ENCODE results near the gene KRT16.
"Not testable (repeated sequence)": the region's sequence is repeated elsewhere in the genome, so short reads cannot be mapped to it uniquely, and the experiment has no call there.

KRT16 gene

GRCh38 chr17:41612376-41613160 lies at the start of gene KRT16:
TSS of gene KRT16 (minus strand) at chr17:41612767. CDS start at chr17:41612688, 79 bp downstream.
- not testable (repeated sequence) for DNase-seq

- no peak for DNase-seq
Measured at GRCh38 chr17:41660221-41660711, 47.7 kb upstream of the KRT16 start.

- DNase-seq = no peak
Measured at GRCh38 chr17:41659427-41660212, 47.1 kb upstream of the KRT16 start.

GRCh38 chr17:41658846-41659245 lies 46.3 kb upstream of the KRT16 start:
- DNase-seq = no peak

- no peak for DNase-seq
Measured at GRCh38 chr17:41657936-41658335, 45.4 kb upstream of the KRT16 start.

GRCh38 chr17:41657176-41657754 lies 44.7 kb upstream of the KRT16 start:
- DNase-seq = no peak

GRCh38 chr17:41656249-41657023 lies 43.9 kb upstream of the KRT16 start:
- DNase-seq = no peak

GRCh38 chr17:41655611-41656111 lies 43.1 kb upstream of the KRT16 start:
- no peak for DNase-seq

GRCh38 chr17:41654678-41655607 lies 42.4 kb upstream of the KRT16 start:
- DNase-seq = no peak

- no peak for DNase-seq
Measured at GRCh38 chr17:41653892-41654677, 41.5 kb upstream of the KRT16 start.

- DNase-seq = no peak
Measured at GRCh38 chr17:41653421-41653820, 40.9 kb upstream of the KRT16 start.

- no peak for DNase-seq
Measured at GRCh38 chr17:41652461-41652970, 39.9 kb upstream of the KRT16 start.

- DNase-seq = no peak
Measured at GRCh38 chr17:41651625-41652460, 39.3 kb upstream of the KRT16 start.

- no peak for DNase-seq
Measured at GRCh38 chr17:41650794-41651624, 38.4 kb upstream of the KRT16 start.

GRCh38 chr17:41649923-41650519 lies 37.5 kb upstream of the KRT16 start:
- no peak for DNase-seq

GRCh38 chr17:41648411-41649195 lies 36.0 kb upstream of the KRT16 start:
- peak; percentile 52 for DNase-seq

GRCh38 chr17:41647940-41648410 lies 35.4 kb upstream of the KRT16 start:
- DNase-seq = peak; percentile 69
